Effector memory CD8-positive, alpha-beta T cell (primary cell): ENCODE data around the gene SOX5.
"Not testable (repeated sequence)": the region's sequence is repeated elsewhere in the genome, so short reads cannot be mapped to it uniquely, and the experiment has no call there.

Source experiments
- ATAC-seq: fragments of 150-1000 bp; cut with Tn5 transposase; replicated peaks from 2 replicates; pipeline ENCODE4 v1.10.0; 2021; ENCODE audit warnings: mild to moderate bottlenecking, moderate library complexity
- DNase-seq, 3 experiments: peaks; one replicate each; pipeline ENCODE4 v3.0.0; 2021
- H3K27ac Mint-ChIP-seq, 2 donors: one replicate each; pipeline ENCODE4 v1.8.0; 2022; ENCODE audit warnings: mild to moderate bottlenecking in 2 of 2, mixed read lengths in 2 of 2, moderate library complexity in 2 of 2
- H3K27me3 Mint-ChIP-seq, 2 donors: one replicate each; pipeline ENCODE4 v1.8.0; 2022; ENCODE audit warnings: mixed read lengths in 2 of 2
- H3K36me3 Mint-ChIP-seq: one replicate; pipeline ENCODE4 v1.8.0; 2022; ENCODE audit warnings: mild to moderate bottlenecking, moderate library complexity, mixed read lengths; ENCODE audit not compliant: insufficient read depth
- H3K4me1 Mint-ChIP-seq, 2 donors: one replicate each; pipeline ENCODE4 v1.8.0; 2022; ENCODE audit warnings: low read depth in 2 of 2, mixed read lengths in 2 of 2
- H3K4me3 Mint-ChIP-seq, 2 donors: one replicate each; pipeline ENCODE4 v1.8.0; 2022; ENCODE audit warnings: mild to moderate bottlenecking in 2 of 2, mixed read lengths in 2 of 2, moderate library complexity in 2 of 2
- H3K9me3 Mint-ChIP-seq, 2 donors: one replicate each; pipeline ENCODE4 v1.8.0; 2022; ENCODE audit warnings: mixed read lengths in 2 of 2

The SOX5 gene

GRCh38 chr12:23504043-23504442 is 445.4 kb downstream of the SOX5 start:
- no peak overlapping the region for H3K27ac Mint-ChIP-seq
- ATAC-seq: no peak
- H3K4me3 Mint-ChIP-seq: no peak overlapping the region
- no peak for DNase-seq
- peaks cover 0 to 6% of the 10 kb centered on the region in 2 donors for H3K9me3 Mint-ChIP-seq
- H3K36me3 Mint-ChIP-seq: no peaks in the 10 kb centered on the region
- H3K27me3 Mint-ChIP-seq: no peaks in the 10 kb centered on the region
- H3K4me1 Mint-ChIP-seq: no peaks in the 10 kb centered on the region

- no peak for DNase-seq
- Mint-ChIP-seq H3K27me3 (no peaks in the 10 kb centered on the region), H3K36me3 (no peaks in the 10 kb centered on the region), H3K4me3 (no peak overlapping the region), H3K4me1 (no peaks in the 10 kb centered on the region), H3K9me3 (peaks cover 0 to 6% of the 10 kb centered on the region in 2 donors), H3K27ac (no peak overlapping the region)
- no peak for ATAC-seq
Measured at GRCh38 chr12:23503544-23503943, 445.9 kb downstream of the SOX5 start.

GRCh38 chr12:23502259-23502658 is 447.2 kb downstream of the SOX5 start:
- H3K9me3 Mint-ChIP-seq: peaks cover 0 to 6% of the 10 kb centered on the region in 2 donors
- H3K27me3 Mint-ChIP-seq: no peaks in the 10 kb centered on the region
- no peaks in the 10 kb centered on the region for H3K4me1 Mint-ChIP-seq
- ATAC-seq (no peak), DNase-seq (no peak)
- no peak overlapping the region for H3K4me3 Mint-ChIP-seq
- no peak overlapping the region for H3K27ac Mint-ChIP-seq
- no peaks in the 10 kb centered on the region for H3K36me3 Mint-ChIP-seq

GRCh38 chr12:23495472-23495871 is 454.0 kb downstream of the SOX5 start:
- no peaks in the 10 kb centered on the region for H3K4me1 Mint-ChIP-seq
- DNase-seq (no peak), ATAC-seq (no peak)
- H3K36me3 Mint-ChIP-seq: no peaks in the 10 kb centered on the region
- no peaks in the 10 kb centered on the region for H3K9me3 Mint-ChIP-seq
- no peak overlapping the region for H3K27ac Mint-ChIP-seq
- no peak overlapping the region for H3K4me3 Mint-ChIP-seq
- H3K27me3 Mint-ChIP-seq: no peaks in the 10 kb centered on the region

GRCh38 chr12:23493672-23494071 is 455.8 kb downstream of the SOX5 start:
- ATAC-seq (no peak), DNase-seq (no peak)
- no peaks in the 10 kb centered on the region for H3K4me1 Mint-ChIP-seq
- H3K27me3 Mint-ChIP-seq: no peaks in the 10 kb centered on the region
- no peaks in the 10 kb centered on the region for H3K9me3 Mint-ChIP-seq
- H3K36me3 Mint-ChIP-seq: no peaks in the 10 kb centered on the region
- H3K27ac Mint-ChIP-seq: no peak overlapping the region
- no peak overlapping the region for H3K4me3 Mint-ChIP-seq

- H3K4me1 Mint-ChIP-seq, DNase-seq, H3K9me3 Mint-ChIP-seq, H3K27me3 Mint-ChIP-seq, ATAC-seq, H3K36me3 Mint-ChIP-seq, H3K27ac Mint-ChIP-seq, H3K4me3 Mint-ChIP-seq: not testable (repeated sequence)
Measured at GRCh38 chr12:23491029-23491428, 458.4 kb downstream of the SOX5 start.

GRCh38 chr12:23488130-23488529 is 461.3 kb downstream of the SOX5 start:
- no peak for DNase-seq
- H3K4me1 Mint-ChIP-seq: no peaks in the 10 kb centered on the region
- no peak overlapping the region for H3K27ac Mint-ChIP-seq
- H3K27me3 Mint-ChIP-seq: no peaks in the 10 kb centered on the region
- no peak for ATAC-seq
- H3K36me3 Mint-ChIP-seq: no peaks in the 10 kb centered on the region
- H3K4me3 Mint-ChIP-seq: no peak overlapping the region
- peaks cover 0 to 3% of the 10 kb centered on the region in 2 donors for H3K9me3 Mint-ChIP-seq

GRCh38 chr12:23484238-23484637 is 465.2 kb downstream of the SOX5 start:
- DNase-seq: no peak
- Mint-ChIP-seq H3K9me3 (peaks cover 3 to 6% of the 10 kb centered on the region in 2 donors), H3K4me1 (no peaks in the 10 kb centered on the region), H3K4me3 (no peak overlapping the region), H3K27ac (no peak overlapping the region), H3K27me3 (no peaks in the 10 kb centered on the region), H3K36me3 (no peaks in the 10 kb centered on the region)
- no peak for ATAC-seq

- H3K36me3 Mint-ChIP-seq: no peaks in the 10 kb centered on the region
- no peak overlapping the region for H3K4me3 Mint-ChIP-seq
- no peak for DNase-seq
- H3K4me1 Mint-ChIP-seq: no peaks in the 10 kb centered on the region
- no peak overlapping the region for H3K27ac Mint-ChIP-seq
- no peak for ATAC-seq
- no peaks in the 10 kb centered on the region for H3K27me3 Mint-ChIP-seq
- peaks cover 6 to 13% of the 10 kb centered on the region in 2 donors for H3K9me3 Mint-ChIP-seq
Measured at GRCh38 chr12:23482571-23482970, 466.9 kb downstream of the SOX5 start.
